HG03280 (cell line): Measurements from ENCODE around the gene TMEM17.

Source experiments
- ATAC-seq: cut with Tn5 transposase; IDR thresholded peaks from one replicate; pipeline ENCODE4 v1.9.1; 2021; ENCODE audit warnings: mild to moderate bottlenecking, moderate library complexity; ENCODE audit not compliant: unreplicated experiment

Gene TMEM17

DNA sequence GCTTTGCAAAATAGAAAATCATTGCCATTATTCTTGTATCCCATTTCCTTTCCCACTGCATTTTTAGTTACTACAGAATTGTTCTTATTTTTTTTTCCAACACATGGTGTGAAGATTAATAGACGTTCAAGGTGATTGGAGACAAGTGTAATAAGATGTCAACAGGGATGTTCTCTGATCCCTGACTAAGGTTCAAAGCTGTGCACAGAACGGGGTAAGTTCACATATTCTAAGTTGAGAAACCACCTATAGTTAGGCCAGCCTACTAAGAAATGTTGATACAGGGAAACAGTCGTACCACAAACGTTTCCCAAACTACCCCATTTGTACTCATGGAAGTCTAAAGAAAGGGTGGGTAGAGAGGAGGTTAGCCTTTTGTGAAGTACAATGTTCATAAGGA, 6.4 kb upstream of the TMEM17 start:
- no peak for ATAC-seq

DNA sequence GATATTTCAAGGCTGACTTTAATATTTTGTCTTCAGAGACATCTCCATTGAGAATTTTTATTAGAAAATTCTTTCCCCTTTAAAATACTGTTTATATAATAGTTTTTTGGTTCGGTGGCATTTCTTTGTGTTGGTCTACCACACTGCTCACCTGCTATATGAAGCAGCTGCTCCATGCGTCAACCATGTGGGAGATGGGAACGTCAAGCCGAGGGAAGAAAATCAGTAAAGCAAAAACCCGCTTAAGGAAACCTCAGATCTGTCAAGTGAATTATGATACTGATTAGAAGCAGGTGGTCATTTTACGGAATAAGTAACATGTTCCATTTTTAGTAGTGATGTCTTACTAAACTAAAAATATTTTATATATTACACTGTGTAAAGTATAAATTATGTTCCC, 5.6 kb upstream of the TMEM17 start:
- no peak for ATAC-seq

DNA sequence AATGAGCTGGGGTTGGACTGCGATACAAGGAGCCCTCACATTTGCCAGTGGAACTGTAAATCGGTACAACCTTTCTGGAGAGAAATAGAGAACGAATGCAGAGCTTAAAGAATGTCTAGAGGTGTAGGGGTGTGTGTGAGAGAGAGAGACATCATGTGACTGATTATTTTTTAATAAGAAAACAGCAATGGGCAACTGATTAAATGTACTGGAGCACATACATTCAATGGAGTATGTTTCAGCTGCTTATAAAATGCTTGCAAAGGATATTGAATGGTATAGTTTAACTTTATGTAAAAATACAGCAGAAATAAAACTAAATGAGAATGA, 391 bp upstream of the TMEM17 start:
- ATAC-seq: peak; percentile 34

DNA sequence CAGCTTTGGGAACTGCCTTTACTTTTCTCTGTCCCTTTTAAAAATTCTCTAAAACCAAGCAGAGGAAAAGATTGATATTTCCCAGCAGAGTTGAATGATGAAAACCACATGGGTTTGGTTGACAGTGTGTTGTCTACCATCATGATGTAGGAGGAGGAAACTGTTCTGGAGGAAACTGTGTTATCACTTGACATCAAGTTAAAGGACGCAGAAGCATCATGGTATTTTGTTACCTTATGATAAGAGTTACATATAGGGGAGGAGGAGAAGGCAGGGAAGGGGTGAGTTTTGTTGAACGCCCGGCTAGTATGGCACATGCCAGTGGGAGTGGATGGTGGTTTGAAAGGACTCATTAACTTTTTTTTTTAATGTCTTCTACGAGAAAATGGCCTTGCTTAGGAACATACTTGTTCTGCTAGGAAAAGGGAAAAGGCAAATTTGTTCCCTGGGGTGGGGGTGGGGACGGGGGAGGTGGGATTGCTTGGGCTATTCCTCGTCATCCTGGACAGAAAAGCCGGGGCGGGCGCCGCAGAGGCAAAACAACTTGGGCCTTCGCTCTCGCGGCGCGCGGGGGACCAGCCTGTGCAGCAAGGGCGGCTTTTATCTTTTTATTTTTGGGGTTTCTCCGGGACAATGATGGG, 766 bp downstream of the TMEM17 start:
- ATAC-seq: no peak

- ATAC-seq: no peak
Measured at GRCh38 chr2:62504657-62505056, 1.3 kb downstream of the TMEM17 start.

GRCh38 chr2:62501794-62502500, 4.0 kb downstream of the TMEM17 start:
- ATAC-seq: no peak

DNA sequence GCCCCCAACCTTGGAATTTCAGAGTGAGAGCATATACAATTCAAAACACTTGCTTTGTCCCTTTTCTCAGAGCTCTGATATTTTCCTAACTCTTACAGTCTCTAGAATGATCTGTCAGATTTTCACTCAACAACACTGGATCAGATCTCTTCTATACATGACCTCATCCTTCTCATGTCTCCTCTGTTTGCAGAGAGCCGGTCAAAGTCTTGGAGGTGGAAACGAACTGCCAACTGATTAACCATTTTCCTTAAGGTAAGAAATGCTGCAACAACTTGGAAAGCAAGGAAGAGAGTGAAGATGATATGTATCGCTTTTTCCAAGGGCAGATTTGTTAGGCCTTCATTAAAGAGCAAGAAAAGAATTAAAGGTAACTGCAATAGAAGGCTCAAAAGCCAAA, 4.9 kb downstream of the TMEM17 start:
- ATAC-seq: no peak

DNA sequence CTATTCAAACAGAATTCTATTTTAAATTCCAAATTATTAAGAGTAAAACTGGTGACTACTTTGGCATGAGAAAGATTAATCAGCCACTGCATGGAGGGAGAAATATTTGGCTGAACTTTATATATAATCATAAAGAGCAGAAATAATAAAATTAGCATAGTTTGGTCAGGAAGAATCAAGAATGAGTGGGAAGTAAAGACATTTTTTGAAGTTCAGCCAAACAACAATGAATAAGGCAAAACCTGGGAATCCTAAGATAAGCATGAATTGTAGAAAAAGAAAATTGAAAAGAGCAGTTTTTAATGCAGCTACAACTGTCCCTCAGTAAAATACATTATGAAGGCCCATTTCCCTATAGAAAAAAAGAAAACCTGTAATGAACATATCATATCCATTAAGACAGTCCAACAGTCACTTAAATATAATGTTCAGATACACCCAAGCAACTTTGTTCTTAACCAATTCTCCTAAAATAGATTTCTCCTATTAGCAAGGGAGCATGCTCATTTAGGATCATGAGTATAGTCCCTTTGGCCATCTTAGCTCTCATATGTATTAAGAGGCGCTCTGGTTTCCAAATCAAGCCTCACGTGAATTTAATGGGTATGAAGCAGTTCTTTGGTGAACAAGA, 6.5 kb downstream of the TMEM17 start:
- no peak for ATAC-seq

- no peak for ATAC-seq
Measured at GRCh38 chr2:62498739-62499138, 7.3 kb downstream of the TMEM17 start.

DNA sequence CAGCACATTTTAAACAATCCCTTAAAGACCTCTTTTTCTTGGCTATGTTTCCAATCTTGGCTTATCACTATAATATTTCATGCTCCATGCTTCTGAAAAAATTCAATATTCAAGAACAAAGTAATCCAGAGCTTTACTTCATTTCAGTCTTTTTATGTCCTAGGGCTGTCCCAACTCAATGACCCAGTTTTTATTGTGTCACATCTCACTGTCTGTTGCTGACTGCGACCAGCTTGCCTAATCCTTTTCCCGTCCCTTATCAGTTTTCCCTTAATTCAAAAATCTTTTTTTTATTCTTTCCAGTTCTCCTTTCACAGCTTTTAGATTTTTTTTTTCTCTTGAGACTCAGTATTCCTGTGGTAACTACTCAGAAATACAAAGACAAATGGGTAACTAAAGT, 10.2 kb downstream of the TMEM17 start:
- no peak for ATAC-seq

GRCh38 chr2:62492048-62492447, 13.9 kb downstream of the TMEM17 start:
- ATAC-seq: no peak

DNA sequence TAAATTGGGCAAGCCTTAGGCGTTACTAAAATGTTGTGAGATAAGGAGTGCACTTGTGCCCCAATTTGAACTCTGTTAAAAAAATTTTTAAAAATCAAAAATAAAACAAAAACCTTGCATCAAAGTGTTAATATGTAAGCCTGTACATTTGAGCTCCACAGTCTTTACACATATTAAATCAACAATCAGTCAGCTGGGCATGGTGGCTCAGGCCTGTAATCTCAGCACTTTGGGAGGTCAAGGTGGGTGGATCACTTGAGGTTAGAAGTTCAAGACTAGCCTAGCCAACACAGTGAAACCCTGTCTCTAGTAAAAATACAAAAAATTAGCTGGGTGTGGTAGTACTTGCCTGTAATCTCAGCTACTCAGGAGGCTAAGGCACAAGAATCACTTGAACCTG, 16.3 kb downstream of the TMEM17 start:
- ATAC-seq: no peak

GRCh38 chr2:62489162-62489561, 16.8 kb downstream of the TMEM17 start:
- ATAC-seq: no peak

DNA sequence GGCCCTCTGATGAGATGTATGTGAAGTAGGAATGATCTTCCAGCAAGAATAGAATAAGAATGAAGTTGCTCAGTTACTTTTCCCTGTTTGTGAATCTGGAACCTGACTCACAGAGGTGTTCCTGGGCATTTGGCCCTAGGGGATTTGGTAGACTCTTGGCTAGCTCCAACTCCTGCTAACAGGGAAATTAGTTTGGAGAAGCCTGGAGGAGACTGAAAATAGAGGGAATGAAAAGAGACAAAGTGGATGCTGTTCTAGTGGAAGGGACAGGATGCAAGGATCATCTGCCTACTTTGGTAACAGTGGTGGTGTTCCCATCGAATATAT, 19.6 kb downstream of the TMEM17 start:
- ATAC-seq: no peak

DNA sequence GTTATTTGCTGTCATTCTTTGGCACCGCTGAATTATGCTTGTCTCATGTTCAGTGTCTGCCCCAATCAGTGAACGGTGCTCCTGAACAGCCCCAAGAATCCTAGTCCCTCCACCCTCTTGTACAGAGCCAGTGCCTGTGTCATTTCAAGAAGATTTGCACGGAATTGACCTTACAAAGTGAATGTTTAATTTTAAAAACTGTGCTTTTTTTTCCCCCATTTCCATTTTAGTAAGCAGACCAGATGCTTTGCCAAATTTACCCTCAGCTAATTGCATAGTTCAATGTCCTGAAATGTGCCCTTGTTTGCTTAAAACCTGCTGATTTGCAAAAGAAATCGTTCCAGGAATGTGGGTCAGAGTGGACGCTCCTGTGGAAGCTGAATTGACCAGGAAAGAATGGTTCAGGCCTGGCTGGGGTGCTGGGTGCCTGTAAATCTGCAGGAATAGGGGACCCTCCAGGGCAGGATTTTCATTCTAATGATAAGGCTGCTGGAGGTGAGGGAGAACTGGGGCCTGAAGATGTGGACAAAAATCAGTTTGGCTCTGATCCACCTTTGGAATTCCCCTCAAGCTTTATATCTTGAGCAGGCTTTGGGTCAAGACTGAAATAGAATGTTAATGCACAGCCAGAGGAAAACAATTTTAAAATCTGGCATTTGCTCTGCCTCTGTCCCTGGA, 20.1 kb downstream of the TMEM17 start:
- no peak for ATAC-seq

DNA sequence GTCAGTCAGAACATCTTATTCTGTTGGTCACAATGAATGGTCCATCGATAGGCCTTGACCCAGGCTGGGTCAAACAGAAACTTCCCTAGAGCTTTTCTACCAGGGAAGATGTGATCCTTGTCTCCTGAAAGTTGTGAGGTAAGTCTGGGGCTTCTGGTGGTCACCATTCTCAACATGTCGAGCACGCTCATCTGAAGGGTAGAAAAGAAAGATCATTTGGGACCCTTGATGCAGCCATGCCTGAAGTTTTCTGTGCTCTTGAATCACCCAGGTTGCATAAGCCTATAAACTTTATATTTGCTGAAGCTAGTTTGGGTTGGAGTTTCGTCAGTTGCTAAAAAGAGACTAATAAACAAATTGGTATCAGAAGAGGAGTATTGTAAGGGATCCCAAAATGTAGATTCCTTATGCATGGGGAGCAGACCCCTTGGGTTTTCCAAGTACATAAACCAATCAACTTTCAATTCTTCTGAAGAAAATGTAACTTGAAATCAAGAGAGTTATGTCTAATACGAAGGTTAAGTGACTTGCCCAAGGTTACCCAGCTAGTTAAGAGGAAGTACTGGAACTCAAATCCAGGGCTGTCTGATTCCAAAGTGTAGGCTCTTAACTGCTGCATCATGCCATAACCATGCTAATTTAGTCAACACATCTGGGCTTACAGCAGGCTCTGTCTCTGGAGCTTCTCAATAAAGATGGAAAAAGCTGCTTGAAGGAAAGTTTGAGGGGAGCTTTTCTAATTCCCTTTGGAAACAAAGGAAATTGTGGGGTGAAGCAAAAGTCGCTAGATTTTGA, 23.2 kb downstream of the TMEM17 start:
- ATAC-seq: no peak

DNA sequence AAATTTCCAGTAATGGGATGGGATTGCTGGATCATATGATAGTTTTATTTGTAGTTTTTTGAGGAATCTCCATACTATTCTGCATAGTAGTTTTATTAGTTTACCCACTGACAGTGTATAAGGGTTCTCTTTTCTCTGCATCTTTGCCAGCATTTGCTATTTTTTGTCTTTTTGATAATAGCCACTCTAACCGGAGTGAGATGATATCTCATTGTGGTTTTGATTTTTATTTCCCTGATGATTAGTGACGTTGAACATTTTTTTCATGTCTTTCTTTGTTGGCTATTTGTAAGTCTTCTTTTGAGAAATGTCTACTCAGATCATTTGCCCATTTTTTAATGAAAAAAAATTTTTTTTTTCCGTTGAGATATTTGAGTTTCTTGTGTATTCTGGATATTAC, 26.1 kb downstream of the TMEM17 start:
- no peak for ATAC-seq

DNA sequence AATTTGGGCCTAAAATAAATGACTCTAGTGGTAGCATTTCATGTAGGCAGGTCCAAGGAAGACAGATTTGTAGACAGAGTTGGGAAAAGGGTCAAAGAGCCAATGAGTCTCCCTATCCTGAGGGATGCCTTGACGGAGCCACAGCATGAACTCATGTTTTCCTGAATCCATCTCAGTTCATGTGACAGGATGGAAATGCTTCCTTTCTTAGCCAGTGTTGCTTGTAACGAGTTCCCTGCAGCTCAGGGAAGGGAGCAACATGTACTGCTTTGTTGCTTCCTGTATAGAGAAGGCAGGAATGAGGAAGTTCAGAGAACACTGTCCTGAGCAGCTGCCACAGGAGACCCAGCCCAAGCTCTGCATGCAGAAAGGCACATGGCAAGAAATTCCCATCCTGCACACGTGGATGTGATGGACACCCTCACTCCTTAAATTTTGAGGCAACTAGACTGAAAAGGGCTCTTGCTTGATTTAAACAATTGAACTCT, 27.9 kb downstream of the TMEM17 start:
- ATAC-seq: no peak

DNA sequence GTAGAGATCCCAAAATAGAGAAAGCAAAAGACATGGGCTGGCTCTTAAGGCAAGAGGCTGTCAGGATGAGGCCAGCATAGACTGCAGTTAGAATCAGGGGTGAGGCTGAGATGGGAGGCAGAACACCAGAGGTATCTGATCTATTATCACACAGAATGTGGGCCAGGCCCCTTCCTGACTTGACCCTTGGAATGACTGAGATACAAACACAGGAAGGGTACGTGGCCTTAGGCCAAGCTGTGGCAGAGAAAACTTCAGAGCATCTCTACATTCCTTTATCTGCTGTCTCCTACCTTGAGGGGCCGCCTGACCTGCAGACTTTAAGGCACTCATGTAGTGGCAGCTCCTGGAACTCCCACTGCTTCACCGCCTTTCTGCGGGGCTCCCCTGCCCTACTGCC, 28.4 kb downstream of the TMEM17 start:
- no peak for ATAC-seq

DNA sequence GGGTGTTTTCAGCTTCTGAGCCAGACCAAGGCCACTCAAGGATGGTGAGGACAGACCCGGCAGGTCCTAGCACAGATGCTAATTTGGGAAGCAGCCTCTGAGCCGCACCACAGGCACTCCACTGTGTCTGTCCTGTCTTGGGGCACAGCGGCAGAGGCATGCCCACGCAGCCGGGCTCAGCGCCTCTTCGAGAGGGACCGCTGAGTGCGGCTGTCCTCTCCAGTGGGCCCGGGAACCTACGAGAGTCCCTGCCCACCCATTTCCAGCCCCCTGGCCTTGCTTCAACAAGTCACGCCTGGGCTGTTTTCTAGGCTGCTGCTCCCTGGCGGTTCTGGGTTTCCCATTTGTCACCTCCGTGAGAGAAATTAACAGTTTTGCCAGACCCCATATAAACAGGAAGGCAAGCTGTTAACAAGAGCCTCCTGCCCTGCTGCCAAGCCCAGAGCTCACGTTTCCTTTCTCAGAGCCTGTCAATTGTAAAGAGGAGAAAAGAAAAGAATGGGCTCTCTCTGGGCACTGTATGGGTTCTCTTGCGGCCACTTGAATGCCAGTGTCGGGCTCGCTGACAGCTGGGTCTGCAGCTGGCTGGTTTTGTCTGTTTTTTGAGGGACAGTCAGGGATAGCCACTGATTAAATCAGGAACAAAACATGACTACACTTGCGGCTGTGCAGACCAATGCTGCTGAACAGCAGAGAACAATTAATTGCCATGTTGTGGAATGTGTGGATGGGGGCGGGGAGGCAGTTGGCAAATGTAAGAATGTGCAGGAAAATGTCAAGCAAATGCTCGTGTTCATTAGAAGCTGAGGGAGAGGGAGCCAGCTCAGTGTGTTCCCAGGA, 30.6 kb downstream of the TMEM17 start:
- no peak for ATAC-seq
